Ureter (tissue), 1 donor: ENCODE results near the gene DNAAF6. TPM values are rescaled to one million over a fixed set of nuclear protein-coding genes. Genes with fewer than 3 reads are reported as not detected.

Source experiments
- DNase-seq: peaks from one replicate; pipeline ENCODE4 v3.0.0-alpha.2; 2020; ENCODE audit warnings: low spot score
- total RNA-seq: library from RNA; stranded (reverse); gene quantifications from one replicate; pipeline ENCODE4 v1.2.4, GENCODE V29; 2023
- donor health status: DM: yes; HTN: yes; CAD: no.

Gene DNAAF6
- total RNA-seq, 1 donor from 2014 or later, result not detected

DNA sequence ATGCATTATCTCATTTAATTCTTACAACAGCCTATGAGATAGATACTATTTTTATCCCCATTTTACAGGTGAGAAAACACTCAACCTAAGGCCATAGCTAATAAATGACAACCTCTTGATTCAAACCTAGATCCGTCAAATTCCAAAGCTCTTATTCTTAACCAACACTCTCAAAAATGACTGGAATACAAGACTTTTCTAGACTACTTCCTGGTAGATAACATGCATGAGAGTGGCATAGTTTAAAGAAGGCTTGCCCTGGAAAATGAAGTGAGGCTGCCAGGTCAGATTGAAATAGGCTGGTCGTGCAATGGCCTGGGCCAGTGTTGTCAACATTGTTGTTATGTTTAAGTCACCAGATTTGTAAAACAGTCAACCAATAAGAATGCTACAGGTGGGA lies 86.6 kb downstream of the DNAAF6 start:
- no peak for DNase-seq

Other genes with a start within 250 kb of the DNAAF6 start
- gene MORC4, start 206.4 kb upstream of the DNAAF6 start, total RNA-seq, result 19.7 TPM
- 17.2 TPM for gene RBM41, start 87.8 kb upstream of the DNAAF6 start, total RNA-seq
- gene NUP62CL, start 178 bp upstream of the DNAAF6 start, total RNA-seq, result 2.7 TPM
- 0.96 TPM for gene FRMPD3, start 243.0 kb downstream of the DNAAF6 start, total RNA-seq